Measurements from ENCODE around the gene MESP1. TPM values are rescaled to one million over a fixed set of nuclear protein-coding genes. Genes with fewer than 3 reads are reported as not detected.

MESP1 gene
- total RNA-seq, 1 donor, result 1.3 TPM

DNA sequence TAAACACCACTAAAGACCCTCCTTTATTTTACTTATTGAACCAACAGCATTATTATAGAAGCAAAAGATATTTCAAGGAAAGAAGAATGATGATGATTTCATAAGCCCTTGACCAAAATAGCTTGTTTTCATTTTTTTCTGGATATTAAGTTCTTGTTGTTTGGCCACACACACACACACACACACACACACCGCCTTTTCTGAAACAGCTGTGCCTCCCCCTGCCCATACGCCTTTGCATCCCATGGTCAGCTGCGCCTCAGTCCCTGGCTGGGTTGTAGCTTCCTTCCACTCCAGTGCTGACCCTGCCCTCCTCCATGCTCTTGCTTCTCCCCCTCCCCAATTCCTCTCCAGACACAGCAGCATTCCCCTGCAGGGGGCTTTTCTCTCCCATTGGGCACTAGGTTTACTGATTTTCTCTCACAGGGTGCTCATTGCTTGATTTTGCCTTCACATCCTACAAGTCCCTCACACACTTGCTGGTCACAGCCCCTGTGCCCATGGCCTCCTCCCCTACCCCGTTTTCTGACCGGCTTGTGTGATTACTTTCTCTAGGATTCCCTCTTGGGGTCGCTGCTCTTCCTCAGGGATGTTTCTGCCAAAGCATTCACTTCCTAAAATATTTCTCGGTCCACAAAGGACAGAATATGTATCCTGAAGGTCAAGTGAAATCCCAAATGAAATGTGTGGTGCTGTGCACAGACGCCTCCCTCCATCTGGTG, 18.4 kb downstream of the MESP1 start:
- no peak for DNase-seq (ENCODE audit: low read depth in 2 of 3, low spot score in 2 of 3)

DNA sequence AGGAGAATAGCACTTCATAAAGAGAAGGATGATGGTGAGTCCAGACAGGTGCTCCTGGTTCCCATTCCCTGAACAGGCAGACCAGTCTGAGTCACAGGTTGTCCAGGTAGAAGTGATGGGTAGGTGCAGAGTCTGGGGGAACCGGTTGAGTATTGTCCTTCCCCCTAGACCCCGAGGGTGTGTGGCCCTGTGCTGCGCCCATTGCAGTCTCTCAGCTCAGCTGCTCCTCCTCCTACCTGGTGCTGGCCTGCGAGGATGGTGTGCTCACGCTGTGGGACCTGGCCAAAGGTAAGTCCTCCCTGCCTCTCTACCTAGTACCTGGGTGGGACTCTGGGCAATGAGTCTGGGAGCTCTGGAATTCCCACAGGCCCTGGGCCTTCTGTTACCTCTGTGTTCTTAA, 19.8 kb downstream of the MESP1 start:
- DNase-seq (ENCODE audit: low read depth in 2 of 3, low spot score in 2 of 3), result no peak

DNA sequence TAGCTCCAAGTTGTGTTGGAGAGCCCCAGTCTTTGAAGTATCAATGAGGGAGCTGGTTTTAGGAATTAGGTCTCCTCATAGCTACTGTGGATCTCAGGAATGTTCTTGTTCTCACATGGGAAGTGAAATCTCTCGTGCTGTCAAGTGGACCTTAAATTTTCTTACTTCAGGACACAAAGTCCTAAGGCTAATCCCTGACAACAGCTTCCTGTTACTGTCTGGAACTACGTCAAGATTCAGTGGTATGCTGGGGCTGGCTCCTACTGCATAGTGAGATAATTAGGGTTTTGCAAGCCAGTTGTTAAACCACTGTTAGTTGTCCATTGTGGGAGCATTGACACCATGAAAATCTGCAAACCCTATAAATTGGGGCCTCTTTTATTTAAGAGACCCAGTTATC, 22.8 kb downstream of the MESP1 start:
- DNase-seq (ENCODE audit: low read depth in 2 of 3, low spot score in 2 of 3), result no peak

DNA sequence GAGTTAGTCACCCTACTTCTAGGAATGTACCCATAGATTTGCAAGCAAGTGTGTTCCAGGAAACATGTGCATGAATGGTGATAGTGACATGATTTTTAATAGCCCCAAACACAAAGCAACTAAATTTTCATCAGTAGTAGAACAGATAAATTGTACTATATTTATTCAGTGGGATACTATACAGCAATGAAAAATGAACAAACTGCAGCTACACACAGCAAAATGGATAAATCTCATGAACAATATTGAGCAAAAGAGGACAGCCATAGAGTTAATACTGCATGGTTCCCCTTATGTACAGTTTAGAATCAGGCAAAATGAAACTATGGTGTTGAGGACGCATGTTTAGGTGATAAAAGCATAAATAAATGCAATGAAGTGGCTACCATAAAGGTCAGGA, 26.0 kb downstream of the MESP1 start:
- DNase-seq (ENCODE audit: low read depth in 2 of 3, low spot score in 2 of 3), result no peak

DNA sequence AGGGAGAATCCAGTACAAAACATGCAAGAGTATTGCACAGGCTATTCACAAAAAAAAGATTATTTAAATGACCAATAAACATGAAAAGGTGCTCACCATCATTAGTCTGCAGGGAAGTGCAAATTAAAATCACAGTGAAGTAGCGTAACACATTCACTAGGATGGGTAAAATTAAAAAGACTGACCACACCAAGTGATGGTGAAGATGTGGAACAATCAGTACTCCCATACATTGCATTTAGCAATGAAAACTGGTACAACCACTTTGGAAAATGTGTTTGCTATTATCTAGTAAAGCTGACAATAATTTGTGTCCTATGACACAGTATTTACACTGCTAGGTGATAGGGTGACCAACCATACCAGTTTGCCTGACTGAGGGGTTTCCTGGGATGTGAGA, 26.4 kb downstream of the MESP1 start:
- DNase-seq (ENCODE audit: low read depth in 2 of 3, low spot score in 2 of 3), result no peak

DNA sequence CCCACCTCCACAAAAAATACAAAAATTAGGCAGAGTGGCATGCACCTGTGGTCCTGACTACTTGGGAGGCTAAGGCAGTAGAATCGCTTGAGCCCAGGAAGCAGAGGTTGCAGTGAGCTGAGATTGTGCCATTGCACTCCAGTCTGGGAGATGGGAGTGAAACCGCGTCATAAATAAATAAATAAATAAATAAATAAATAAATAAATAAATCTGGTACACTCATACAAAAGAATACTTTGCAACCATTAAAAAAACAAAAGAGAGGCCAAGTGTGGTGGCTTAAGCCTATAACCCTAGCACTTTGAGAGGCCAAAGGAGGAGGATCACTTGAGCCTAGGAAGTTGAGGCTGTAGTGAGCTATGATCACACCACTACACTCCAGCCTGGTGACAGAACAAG, 28.0 kb downstream of the MESP1 start:
- no peak for DNase-seq (ENCODE audit: low read depth in 2 of 3, low spot score in 2 of 3)

DNA sequence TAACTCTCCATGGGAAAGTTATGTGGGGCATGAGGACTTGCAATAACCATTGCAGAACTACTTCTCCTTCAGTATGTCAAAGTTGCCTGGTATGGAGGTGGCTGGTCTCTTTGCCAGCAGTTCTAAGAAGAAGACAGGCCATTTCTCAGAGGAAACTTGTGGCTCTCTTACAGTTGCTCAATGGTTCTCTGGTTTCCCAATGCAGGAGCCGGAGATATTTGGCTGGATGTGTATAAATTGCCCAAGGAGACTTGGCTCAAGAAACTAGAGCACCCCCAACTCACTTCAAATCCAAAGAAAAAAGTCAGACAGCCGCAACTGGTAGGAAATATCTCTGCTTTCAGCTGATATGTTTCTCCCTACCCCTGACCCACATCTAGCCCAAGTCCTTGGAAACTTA, 36.3 kb downstream of the MESP1 start:
- DNase-seq (ENCODE audit: low read depth in 2 of 3, low spot score in 2 of 3), result no peak

DNA sequence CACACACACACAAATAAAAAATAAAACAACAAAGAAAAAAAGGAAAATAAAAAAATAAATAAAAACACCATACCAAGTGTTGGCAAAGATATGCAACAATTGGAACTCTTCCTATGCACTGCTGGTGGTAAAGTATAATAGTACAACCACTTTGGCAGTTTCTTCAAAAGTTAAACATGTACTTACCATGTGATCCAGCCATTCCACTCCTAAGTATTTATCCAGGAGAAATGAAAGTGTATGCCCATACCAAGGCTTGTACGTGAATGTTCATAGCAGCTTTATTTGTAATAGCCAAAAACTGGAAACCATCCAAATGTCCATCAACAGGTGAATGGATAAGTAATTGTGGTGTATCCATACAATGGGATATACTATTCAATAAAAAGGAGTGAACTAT, 43.5 kb downstream of the MESP1 start:
- DNase-seq (ENCODE audit: low read depth in 2 of 3, low spot score in 2 of 3), result no peak

DNA sequence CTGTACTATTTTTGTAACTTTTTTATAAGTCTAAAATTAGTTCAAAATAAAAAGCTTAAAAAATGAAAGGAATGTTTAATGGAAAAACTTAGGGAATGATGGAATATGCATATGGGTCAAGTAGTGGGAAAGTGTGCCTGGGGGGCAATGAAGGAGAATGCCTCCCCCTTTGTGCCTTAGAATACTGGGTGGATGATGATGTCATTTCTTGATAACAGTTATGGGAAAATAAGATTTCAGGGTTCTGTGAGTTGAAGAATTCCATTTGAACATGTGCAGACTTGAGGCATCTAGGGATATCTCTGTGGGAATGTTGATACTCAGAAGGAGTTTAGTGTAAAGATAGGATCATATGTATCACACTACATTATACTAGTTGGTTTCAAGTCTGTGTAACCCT, 46.6 kb downstream of the MESP1 start:
- DNase-seq (ENCODE audit: low read depth in 2 of 3, low spot score in 2 of 3), result no peak

Small RNAs within 50 kb of the gene (small RNA-seq; reads per million reads assigned to genes)
- not detected for gene RNU6-132P

Other genes with a start within 250 kb of the MESP1 start
- 1.6 TPM for gene TICRR, start 175.8 kb downstream of the MESP1 start, total RNA-seq
- gene KIF7, start 95.8 kb downstream of the MESP1 start, total RNA-seq, result 13.2 TPM
- gene PLIN1, start 71.9 kb downstream of the MESP1 start, total RNA-seq, result under 0.01 TPM
- 9.7 TPM for gene PEX11A, start 60.5 kb downstream of the MESP1 start, total RNA-seq
- gene WDR93, start 60.4 kb downstream of the MESP1 start, total RNA-seq, result 0.27 TPM
- gene MESP2, start 25.1 kb upstream of the MESP1 start, total RNA-seq, result under 0.01 TPM
- gene ANPEP, start 63.6 kb upstream of the MESP1 start, total RNA-seq, result 93.7 TPM
- 20.2 TPM for gene AP3S2, start 142.7 kb upstream of the MESP1 start, total RNA-seq
- 2.2 TPM for gene ARPIN, start 161.7 kb upstream of the MESP1 start, total RNA-seq